DOHH2 (cell line): ENCODE results near the gene ZNF142.

ENCODE experiments used
- CTCF ChIP-seq: fragments of 200-600 bp; sonication (generic); IDR thresholded peaks from one replicate; pipeline ENCODE4 v1.5.1; 2014; ENCODE audit warnings: antibody characterized with exemption, mild to moderate bottlenecking, low read depth, low read length; ENCODE audit not compliant: poor library complexity, severe bottlenecking
- EZH2phosphoT487 ChIP-seq: fragments of 200-600 bp; sonication (generic); IDR thresholded peaks from 2 replicates; pipeline ENCODE4 v1.6.1; 2017; ENCODE audit warnings: borderline replicate concordance, mild to moderate bottlenecking, antibody characterized with exemption, low read length, moderate library complexity, mixed read lengths

DNA sequence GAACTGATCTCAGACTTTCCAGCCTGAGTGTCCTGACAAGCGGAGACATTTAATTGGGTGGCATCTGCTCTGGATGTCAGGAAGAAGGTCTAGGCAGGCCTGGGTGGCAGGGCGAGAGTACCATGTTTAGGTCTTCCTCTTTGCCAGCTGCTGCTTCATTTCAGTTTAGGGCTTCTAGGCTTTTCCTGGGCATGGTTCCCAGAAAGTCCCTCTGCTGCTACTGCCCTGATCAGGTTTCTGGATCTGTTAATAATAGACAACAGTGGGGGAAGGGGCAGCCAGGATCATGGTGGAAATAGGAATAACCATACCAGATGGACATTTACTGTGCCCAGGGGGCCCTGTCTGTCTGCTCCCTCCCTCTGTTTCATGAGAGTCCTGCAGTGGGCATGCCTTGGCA lies 54.0 kb downstream of the ZNF142 start:
- TF ChIP-seq CTCF (no peak), EZH2phosphoT487 (no peak)
